GM12873 (cell line): ENCODE measurements around the gene VSIG2.

ENCODE experiments used
- CTCF ChIP-seq: IDR thresholded peaks from 2 replicates; pipeline ENCODE4 v1.5.1; 2012; ENCODE audit warnings: low read depth, mild to moderate bottlenecking, moderate library complexity, low read length, control low read depth; ENCODE audit not compliant: insufficient read depth; ENCODE audit errors: missing control alignments

The VSIG2 gene

DNA sequence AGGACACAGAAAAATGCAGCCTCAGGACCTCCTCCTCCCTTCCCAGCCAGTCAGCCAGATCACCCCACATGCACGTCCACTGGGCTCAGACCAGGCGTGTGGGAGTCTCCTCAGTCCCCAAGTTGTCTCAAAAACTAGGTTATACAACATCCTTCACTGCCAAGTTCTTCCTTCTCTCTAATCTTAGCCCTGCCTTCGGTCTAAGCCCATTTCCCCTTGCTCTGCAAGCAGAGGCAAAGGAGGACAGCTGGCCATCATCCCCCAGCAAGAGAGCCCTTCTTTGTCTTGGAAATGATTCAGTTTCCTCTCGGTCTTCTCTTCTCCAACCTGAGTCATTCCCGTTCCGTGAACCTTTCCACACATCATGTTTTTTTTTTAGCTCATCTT is 26.3 kb downstream of the VSIG2 start:
- no peak for TF ChIP-seq CTCF

DNA sequence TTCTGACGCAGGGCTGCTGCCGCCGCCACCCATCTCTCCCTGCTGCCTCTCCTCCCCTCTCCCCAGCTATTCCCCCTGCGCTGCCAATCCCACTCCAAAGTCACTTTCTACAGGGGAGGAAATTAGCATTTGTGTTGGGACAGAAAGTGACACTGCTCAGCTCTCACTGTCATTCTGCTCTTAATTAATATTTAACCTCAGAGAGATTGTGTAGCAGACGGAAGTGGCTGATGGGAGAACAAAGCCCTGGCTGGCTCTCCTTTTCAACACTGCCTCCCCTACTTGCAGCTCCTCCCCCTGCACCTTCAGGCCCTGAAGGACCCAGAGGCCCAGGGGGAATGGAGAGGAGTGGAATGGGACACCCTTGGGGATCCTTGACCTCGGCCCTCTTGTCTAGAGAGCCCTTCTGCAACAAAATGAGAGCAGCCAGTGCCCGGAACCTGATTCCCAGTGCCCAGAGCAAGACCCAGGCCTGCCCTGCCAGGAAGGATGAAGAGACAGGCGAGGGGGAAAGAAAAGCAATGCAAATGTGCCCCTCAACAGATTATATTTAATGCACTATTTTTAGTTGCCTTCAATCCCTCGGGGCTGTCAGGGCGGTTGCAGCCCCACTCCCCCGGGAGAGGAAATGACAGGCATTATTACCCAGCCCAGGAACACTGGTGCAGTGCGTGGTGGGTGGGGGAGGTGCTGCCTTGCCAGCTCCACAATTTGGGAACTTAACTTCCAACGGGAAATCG is 26.9 kb downstream of the VSIG2 start:
- no peak for TF ChIP-seq CTCF

DNA sequence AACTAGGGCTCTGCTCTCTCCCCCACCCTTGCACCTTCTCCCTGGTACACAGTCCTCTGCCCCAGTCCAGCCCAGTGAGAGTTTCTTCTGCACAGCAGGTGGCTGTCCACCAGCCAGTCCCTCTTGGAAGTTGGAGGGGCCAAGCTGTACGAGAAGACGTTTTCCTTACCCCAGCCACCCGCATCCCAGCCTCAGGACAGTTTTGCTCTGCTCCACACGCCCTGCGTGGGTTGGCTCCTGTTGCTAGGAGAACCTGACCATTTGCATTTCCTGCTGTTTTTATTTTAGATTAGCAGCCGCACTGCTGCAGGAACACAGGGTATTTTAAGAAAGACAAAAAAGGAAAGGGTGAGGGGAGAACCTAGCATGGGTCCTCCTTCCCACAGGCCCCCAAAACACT is 29.9 kb downstream of the VSIG2 start:
- TF ChIP-seq CTCF = no peak

- no peak for TF ChIP-seq CTCF
These were observed 32.5 kb downstream of the VSIG2 start for GRCh38 chr11:124719534-124719933.

- TF ChIP-seq CTCF = no peak
These were observed 33.3 kb downstream of the VSIG2 start for GRCh38 chr11:124718801-124719200.

DNA sequence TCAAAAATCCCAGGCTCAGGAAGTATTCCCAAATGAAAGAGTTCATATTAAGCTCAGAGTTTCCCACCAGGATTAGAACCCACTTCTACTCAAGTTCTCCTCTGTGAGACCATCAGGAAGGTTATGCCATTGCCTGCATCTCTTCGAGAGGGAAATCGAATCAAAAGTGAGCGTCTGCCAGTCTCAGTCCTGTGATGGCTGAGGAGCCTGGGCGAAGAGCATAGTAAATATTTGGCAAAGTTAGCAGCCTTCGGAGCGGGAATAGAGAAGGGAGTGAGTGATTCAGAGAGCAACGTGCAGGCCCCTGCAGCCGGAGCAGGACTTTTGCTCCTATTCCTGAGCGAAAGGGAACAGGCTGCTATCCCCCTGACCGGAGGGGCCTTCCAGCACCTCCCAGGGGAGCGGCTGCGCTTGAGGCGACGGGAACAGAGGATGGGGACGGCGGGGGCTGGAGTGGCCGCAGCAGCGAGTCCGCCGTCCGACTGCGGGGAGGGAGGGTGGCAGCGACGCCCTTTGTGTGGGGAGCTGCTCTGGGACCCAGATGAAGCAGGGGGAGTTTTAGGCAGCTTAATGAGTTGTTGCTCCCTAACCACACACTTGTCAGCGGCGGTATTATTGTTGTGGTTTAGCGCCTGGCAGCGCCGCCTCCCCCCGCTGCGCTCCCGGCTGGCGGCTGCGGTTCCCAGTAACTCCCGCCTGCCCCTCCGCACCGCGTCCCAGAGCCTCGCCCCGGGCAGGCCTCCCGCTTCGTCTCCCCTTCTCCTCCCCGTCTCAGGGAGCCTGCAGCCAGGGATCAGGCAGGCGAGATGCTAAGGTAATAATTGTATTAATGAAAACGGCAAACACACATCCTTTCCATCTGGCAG is 34.0 kb downstream of the VSIG2 start:
- TF ChIP-seq CTCF = no peak

- TF ChIP-seq CTCF = no peak
These were observed 34.7 kb downstream of the VSIG2 start for GRCh38 chr11:124717421-124717785.
